Stimulated activated naive CD8-positive, alpha-beta T cell treated with anti-CD3 and anti-CD28 coated beads, Interleukin-15, Interleukin-2, amounts not matched to agents 100 U/mL and 50 U/mL, for 24 hours (primary cell): ENCODE data around the gene GLDN.
A peak's percentile ranks its signal among the peaks of the same experiment; 100 is the strongest.

Source experiments
- ATAC-seq: fragments of 150-1000 bp; cut with Tn5 transposase; one replicate; pipeline ENCODE4 v1.10.0; 2021
- DNase-seq: peaks from one replicate; pipeline ENCODE4 v3.0.0; 2021

GLDN gene

GRCh38 chr15:51356983-51357382 lies 15.5 kb downstream of the GLDN start:
- no peak for ATAC-seq
- no peak for DNase-seq

- ATAC-seq (no peak), DNase-seq (no peak)
These were observed 18.5 kb downstream of the GLDN start for GRCh38 chr15:51359981-51360380.

- DNase-seq (no peak), ATAC-seq (no peak)
These were observed 21.9 kb downstream of the GLDN start for GRCh38 chr15:51363383-51363782.

- no peak for ATAC-seq
These were observed 24.0 kb downstream of the GLDN start for GRCh38 chr15:51365417-51365816.

GRCh38 chr15:51366071-51366470 lies 24.6 kb downstream of the GLDN start:
- ATAC-seq (no peak), DNase-seq (no peak)

More at GRCh38 chr15:51365417-51365816, 24.0 kb downstream of the GLDN start:
- DNase-seq = no peak

GRCh38 chr15:51366920-51367319 lies 25.5 kb downstream of the GLDN start:
- ATAC-seq (no peak), DNase-seq (no peak)

GRCh38 chr15:51367322-51367976 lies 26.0 kb downstream of the GLDN start:
- ATAC-seq = no peak
- DNase-seq = no peak

- DNase-seq (no peak), ATAC-seq (no peak)
These were observed 26.9 kb downstream of the GLDN start for GRCh38 chr15:51368307-51368706.

- ATAC-seq (no peak), DNase-seq (no peak)
These were observed 27.4 kb downstream of the GLDN start for GRCh38 chr15:51368751-51369450.

GRCh38 chr15:51369451-51369761 lies 28.0 kb downstream of the GLDN start:
- DNase-seq (no peak), ATAC-seq (no peak)

- DNase-seq (no peak), ATAC-seq (no peak)
These were observed 29.8 kb downstream of the GLDN start for GRCh38 chr15:51371266-51371665.

GRCh38 chr15:51374131-51374530 lies 32.7 kb downstream of the GLDN start:
- DNase-seq (no peak), ATAC-seq (no peak)

- DNase-seq (no peak), ATAC-seq (no peak)
These were observed 34.6 kb downstream of the GLDN start for GRCh38 chr15:51375966-51376640.

- ATAC-seq (no peak), DNase-seq (no peak)
These were observed 35.8 kb downstream of the GLDN start for GRCh38 chr15:51377038-51377786.

GRCh38 chr15:51378406-51378805 lies 37.0 kb downstream of the GLDN start:
- DNase-seq (no peak), ATAC-seq (no peak)

GRCh38 chr15:51379390-51379789 lies 37.9 kb downstream of the GLDN start:
- ATAC-seq = no peak
- DNase-seq = no peak

- ATAC-seq (peak; percentile 68), DNase-seq (peak; percentile 15)
These were observed 39.7 kb downstream of the GLDN start for GRCh38 chr15:51380999-51381806.

- no peak for ATAC-seq
- no peak for DNase-seq
These were observed 41.3 kb downstream of the GLDN start for GRCh38 chr15:51382787-51383186.

- DNase-seq (no peak), ATAC-seq (no peak)
These were observed 44.6 kb downstream of the GLDN start for GRCh38 chr15:51386029-51386428.

GRCh38 chr15:51386486-51386885 lies 45.0 kb downstream of the GLDN start:
- no peak for ATAC-seq
- no peak for DNase-seq

- DNase-seq = no peak
- ATAC-seq = no peak
These were observed 45.7 kb downstream of the GLDN start for GRCh38 chr15:51386960-51387698.
